GM18505 (cell line): Measurements from ENCODE around the gene IL10RB.
"Not testable (repeated sequence)": the region's sequence is repeated elsewhere in the genome, so short reads cannot be mapped to it uniquely, and the experiment has no call there.

Experiments used
- ATAC-seq: cut with Tn5 transposase; IDR thresholded peaks from one replicate; pipeline ENCODE4 v1.9.1; 2021; ENCODE audit not compliant: unreplicated experiment
- POLR2A ChIP-seq: IDR thresholded peaks from 4 replicates; pipeline ENCODE4 v1.6.1; 2011; ENCODE audit warnings: borderline replicate concordance; ENCODE audit not compliant: insufficient read depth, insufficient read length; ENCODE audit errors: extremely low read depth

Gene IL10RB

GRCh38 chr21:33266050-33266788 is at the start of gene IL10RB:
TSS of gene IL10RB (plus strand) at chr21:33266367. CDS start at chr21:33266466, 99 bp downstream.
- ATAC-seq: peak; percentile 44
- peak; percentile 73 for TF ChIP-seq POLR2A

DNA sequence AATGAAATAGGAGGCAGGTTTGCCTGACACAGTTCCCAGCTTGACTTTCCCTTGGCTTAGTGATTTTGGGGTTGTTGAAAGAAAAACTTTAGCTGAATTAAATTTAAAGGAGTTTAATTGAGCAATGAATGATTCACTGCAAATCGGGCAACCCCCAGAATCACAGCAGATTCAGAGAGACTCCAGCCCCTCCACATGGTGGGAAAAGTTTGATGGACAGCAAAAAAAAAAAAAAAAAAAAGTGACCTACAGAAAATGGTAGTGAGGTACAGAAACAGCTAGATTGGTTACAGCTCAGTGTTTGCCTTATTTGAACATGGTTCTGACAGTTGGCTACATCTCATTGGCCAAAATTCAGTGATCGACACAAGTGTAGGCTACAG is 49.0 kb upstream of the IL10RB start:
- ATAC-seq: no peak
- TF ChIP-seq POLR2A: no peak

DNA sequence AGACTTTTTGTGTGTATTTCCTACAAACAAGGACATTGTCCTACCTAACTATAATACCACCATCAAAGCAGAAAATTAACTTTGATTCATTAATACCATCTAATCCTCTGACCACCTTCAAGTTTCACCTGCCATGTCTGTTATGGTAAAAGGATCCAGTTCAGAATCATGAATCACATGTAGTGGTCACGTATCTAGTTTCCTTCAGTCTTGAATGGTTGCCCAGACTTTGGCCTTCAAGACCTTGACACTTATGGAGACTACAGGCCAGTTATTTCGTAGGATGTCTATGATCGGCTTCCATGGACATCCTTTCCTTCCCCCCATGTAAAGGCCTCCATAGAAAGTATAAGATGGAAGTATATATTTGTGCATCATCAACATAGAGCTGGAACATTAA is 46.9 kb upstream of the IL10RB start:
- TF ChIP-seq POLR2A: no peak
- ATAC-seq: no peak

DNA sequence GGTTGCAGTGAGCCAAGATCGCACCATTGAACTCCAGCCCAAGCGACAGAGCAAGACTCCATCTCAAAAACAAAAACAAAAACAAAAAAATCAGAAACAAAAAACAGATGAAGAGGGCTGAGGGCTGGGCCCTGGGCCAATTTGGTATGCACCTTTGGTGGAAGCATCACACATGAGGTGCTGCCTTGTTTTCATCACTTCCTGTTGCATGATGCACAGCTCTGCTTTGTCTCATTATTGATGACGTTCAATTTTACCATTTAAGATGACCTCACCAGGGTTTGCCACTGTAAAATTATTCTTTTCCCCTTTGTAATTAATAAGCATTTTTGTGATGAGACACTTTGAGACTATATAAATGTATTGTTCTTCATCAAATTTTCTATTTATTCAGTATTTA is 46.2 kb upstream of the IL10RB start:
- no peak for ATAC-seq
- no peak for TF ChIP-seq POLR2A

DNA sequence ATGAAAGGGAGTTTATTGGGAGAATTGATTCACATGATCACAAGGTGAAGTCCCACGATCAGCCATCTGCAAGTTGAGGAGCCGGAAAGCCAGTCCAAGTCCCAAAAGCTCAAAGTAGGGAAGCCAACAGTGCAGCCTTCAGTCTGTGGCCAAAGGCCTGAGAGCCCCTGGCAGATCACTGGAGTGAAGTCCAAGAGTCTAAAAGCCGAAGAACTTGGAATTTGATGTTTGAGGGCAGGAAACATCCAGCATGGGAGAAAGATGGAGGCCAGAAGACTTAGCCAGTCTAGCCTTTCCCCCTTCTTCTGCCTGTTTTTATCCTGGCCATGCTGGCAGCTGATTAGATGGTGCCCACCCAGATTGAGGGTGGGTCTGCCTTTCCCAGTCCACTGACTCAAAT is 40.8 kb upstream of the IL10RB start:
- not testable (repeated sequence) for ATAC-seq

GRCh38 chr21:33228455-33228854 is 37.7 kb upstream of the IL10RB start:
- no peak for ATAC-seq
- no peak for TF ChIP-seq POLR2A

- peak; percentile 6 for ATAC-seq
- no peak for TF ChIP-seq POLR2A
These were observed 36.9 kb upstream of the IL10RB start for GRCh38 chr21:33229099-33229783.

- peak; percentile 77 for ATAC-seq
- TF ChIP-seq POLR2A: peak; percentile 56
These were observed 36.2 kb upstream of the IL10RB start, which contains the start of gene IFNAR2 for GRCh38 chr21:33229784-33230544. TSS of gene IFNAR2 (plus strand) at chr21:33229938. CDS start at chr21:33241923, 11,985 bp downstream.

- ATAC-seq: peak; percentile 31
- TF ChIP-seq POLR2A: no peak
These were observed 35.4 kb upstream of the IL10RB start for GRCh38 chr21:33230545-33231324.

DNA sequence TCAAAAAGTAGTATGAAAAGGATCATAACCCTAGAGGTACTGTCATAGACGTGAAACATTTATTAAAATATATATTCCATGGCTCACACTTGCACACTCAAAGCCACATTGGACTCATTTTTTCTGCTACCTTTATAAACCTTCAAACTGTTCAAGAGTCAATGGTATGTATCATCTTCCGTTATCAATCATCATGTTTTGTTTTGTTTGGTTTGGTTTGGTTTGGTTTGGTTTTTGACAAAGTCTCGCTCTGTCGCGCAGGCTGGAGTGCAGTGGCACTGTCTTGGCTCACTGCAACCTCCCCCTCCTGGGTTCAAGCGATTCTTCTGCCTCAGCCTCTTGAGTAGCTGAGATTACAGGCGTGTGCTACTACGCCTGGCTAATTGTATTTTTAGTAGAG is 34.6 kb upstream of the IL10RB start:
- no peak for TF ChIP-seq POLR2A
- no peak for ATAC-seq

GRCh38 chr21:33232291-33233034 is 33.7 kb upstream of the IL10RB start:
- no peak for TF ChIP-seq POLR2A

More at GRCh38 chr21:33232291-33233034, 33.7 kb upstream of the IL10RB start:
- ATAC-seq: no peak
